H1 (cell line): Measurements from ENCODE around the gene ADGRL3. TPM values are rescaled to one million over a fixed set of nuclear protein-coding genes. Genes with fewer than 3 reads are reported as not detected.

Source experiments
- CTCF ChIA-PET: fragments of 300-600 bp; sonication (Branson Sonifier 250); formaldehyde crosslinking; loops from one replicate; lab custom pipeline; 2021; ENCODE audit not compliant: partially characterized antibody; lab: Charles Lee
- POLR2A ChIA-PET: fragments of 300-600 bp; sonication (Branson Sonifier 250); formaldehyde crosslinking; loops from one replicate; lab custom pipeline; 2021; ENCODE audit warnings: inconsistent platforms; ENCODE audit not compliant: partially characterized antibody; lab: Charles Lee
- DNase-seq, 2 experiments: peaks; one replicate each; pipeline versions ENCODE4 v3.0.0 to v3.0.0-alpha.2; 2010 to 2022; ENCODE audit warnings: low spot score in 2 of 2, low read depth in 1 of 2, mixed read lengths in 1 of 2
- FAIRE-seq: peaks from 2 replicates; lab custom pipeline; 2011; peaks lifted over from hg19 to GRCh38; lab: Jason Lieb, UNC
- H2AFZ ChIP-seq: 2 replicates; pipeline ENCODE4 v1.8.1; 2012; ENCODE audit warnings: low read length, inconsistent platforms
- H2AK5ac ChIP-seq: 2 replicates; pipeline ENCODE4 v1.6.1; 2013; ENCODE audit warnings: low read depth, low read length
- H2BK120ac ChIP-seq: replicated peaks from 2 replicates; pipeline ENCODE3; 2013; ENCODE audit warnings: low read depth, low read length, inconsistent platforms
- H2BK12ac ChIP-seq: 2 replicates; pipeline ENCODE4 v1.6.1; 2013; ENCODE audit warnings: low read depth, low read length
- H2BK15ac ChIP-seq: 2 replicates; pipeline ENCODE4 v1.6.1; 2013; ENCODE audit warnings: low read length
- H2BK20ac ChIP-seq: 2 replicates; pipeline ENCODE4 v1.6.1; 2013; ENCODE audit warnings: low read length
- H2BK5ac ChIP-seq: 2 replicates; pipeline ENCODE4 v1.6.1; 2013; ENCODE audit warnings: low read depth, low read length
- H3K14ac ChIP-seq: 2 replicates; pipeline ENCODE4 v1.6.1; 2013; ENCODE audit warnings: inconsistent platforms; ENCODE audit not compliant: insufficient read length
- H3K18ac ChIP-seq: 2 replicates; pipeline ENCODE4 v1.6.1; 2013; ENCODE audit warnings: low read length; ENCODE audit errors: extremely low read depth
- H3K23ac ChIP-seq: 2 replicates; pipeline ENCODE4 v1.6.1; 2013; ENCODE audit warnings: inconsistent platforms; ENCODE audit not compliant: insufficient read length
- H3K23me2 ChIP-seq: 2 replicates; pipeline ENCODE4 v1.6.1; 2013; ENCODE audit warnings: low read depth, low read length
- H3K27ac ChIP-seq: 2 replicates; pipeline ENCODE4 v1.6.1; 2011; ENCODE audit warnings: low read depth, low read length, inconsistent platforms
- H3K27me3 ChIP-seq, 4 experiments: replicated peaks in 1 of 4; 1 replicate in 1 of 4; 2 replicates in 3 of 4; pipeline versions ENCODE4 v1.6.1 to v1.8.1; 2011 to 2013; ENCODE audit warnings: low read length in 3 of 4, mild to moderate bottlenecking in 3 of 4, inconsistent platforms in 2 of 4, mixed read lengths in 2 of 4, moderate library complexity in 1 of 4; ENCODE audit not compliant: control insufficient read depth in 3 of 4, insufficient read depth in 3 of 4; ENCODE audit errors: extremely low read depth in 1 of 4
- H3K36me3 ChIP-seq, 4 experiments: 2 replicates each; pipeline versions ENCODE4 v1.6.1 to v1.8.1; 2011 to 2013; ENCODE audit warnings: mild to moderate bottlenecking in 4 of 4, low read length in 3 of 4, moderate library complexity in 2 of 4, control low read depth in 1 of 4, inconsistent platforms in 1 of 4; ENCODE audit not compliant: insufficient read depth in 4 of 4, control insufficient read depth in 2 of 4
- H3K4ac ChIP-seq: replicated peaks from 2 replicates; pipeline ENCODE3; 2013; ENCODE audit warnings: low read length, low read depth, mixed read lengths, inconsistent platforms; ENCODE audit not compliant: insufficient read length
- H3K4me1 ChIP-seq, 4 experiments: replicated peaks in 1 of 4; 1 replicate in 1 of 4; 2 replicates in 3 of 4; pipeline versions ENCODE4 v1.6.1 to v1.8.1; 2011 to 2013; ENCODE audit warnings: low read length in 3 of 4, inconsistent platforms in 2 of 4, mixed read lengths in 1 of 4; ENCODE audit not compliant: insufficient read depth in 4 of 4, control insufficient read depth in 3 of 4
- H3K4me2 ChIP-seq, 2 experiments: 2 replicates each; pipeline versions ENCODE4 v1.6.1 to v1.8.1; 2011 to 2013; ENCODE audit warnings: low read depth in 2 of 2, low read length in 2 of 2, control low read depth in 1 of 2, inconsistent platforms in 1 of 2, mild to moderate bottlenecking in 1 of 2; ENCODE audit not compliant: insufficient read depth in 1 of 2
- H3K4me3 ChIP-seq, 4 experiments: fragments of 200-600, 300-600 bp in 1 of 4; sonication (generic), shearing (Covaris generic), sonication (Bioruptor Twin) in 1 of 4; 2 replicates each; pipeline versions ENCODE4 v1.5.1 to v1.8.1; 2011 to 2016; ENCODE audit warnings: low read length in 4 of 4, low read depth in 3 of 4, control low read depth in 2 of 4, inconsistent platforms in 2 of 4, mild to moderate bottlenecking in 2 of 4, mixed read lengths in 1 of 4, moderate library complexity in 1 of 4; ENCODE audit not compliant: insufficient read depth in 2 of 4; ENCODE audit errors: extremely low read depth in 1 of 4
- H3K56ac ChIP-seq: replicated peaks from 2 replicates; pipeline ENCODE3; 2013; ENCODE audit warnings: low read depth, mild to moderate bottlenecking, mixed read lengths, low read length, inconsistent platforms; ENCODE audit not compliant: insufficient read length
- H3K79me1 ChIP-seq: 2 replicates; pipeline ENCODE4 v1.6.1; 2013; ENCODE audit warnings: low read depth, low read length, control low read depth
- H3K79me2 ChIP-seq, 2 experiments: 2 replicates each; pipeline versions ENCODE4 v1.6.1 to v1.8.1; 2012 to 2013; ENCODE audit warnings: low read length in 2 of 2, mild to moderate bottlenecking in 2 of 2, inconsistent platforms in 1 of 2; ENCODE audit not compliant: insufficient read depth in 2 of 2, control insufficient read depth in 1 of 2
- H3K9ac ChIP-seq, 4 experiments: replicated peaks in 1 of 4; 1 replicate in 1 of 4; 2 replicates in 3 of 4; pipeline versions ENCODE4 v1.6.1 to v1.8.1; 2011 to 2013; ENCODE audit warnings: low read depth in 3 of 4, low read length in 3 of 4, control low read depth in 2 of 4, mild to moderate bottlenecking in 2 of 4, moderate library complexity in 2 of 4, inconsistent platforms in 1 of 4; ENCODE audit errors: extremely low read depth in 1 of 4
- H3K9me3 ChIP-seq, 2 experiments: 2 replicates each; pipeline versions ENCODE4 v1.6.1 to v1.8.1; 2012 to 2013; ENCODE audit warnings: mild to moderate bottlenecking in 2 of 2, moderate library complexity in 2 of 2, control low read depth in 1 of 2, inconsistent platforms in 1 of 2, low read depth in 1 of 2, low read length in 1 of 2, mixed read lengths in 1 of 2; ENCODE audit not compliant: insufficient read depth in 2 of 2
- H4K20me1 ChIP-seq, 2 experiments: replicated peaks in 1 of 2; 2 replicates each; pipeline versions ENCODE3 to v1.8.1; 2011 to 2013; ENCODE audit warnings: inconsistent platforms in 2 of 2, low read length in 2 of 2, mild to moderate bottlenecking in 1 of 2; ENCODE audit not compliant: insufficient read depth in 2 of 2, control insufficient read depth in 1 of 2
- H4K5ac ChIP-seq: 2 replicates; pipeline ENCODE4 v1.6.1; 2013; ENCODE audit warnings: low read length, low read depth, mixed read lengths, inconsistent platforms; ENCODE audit not compliant: insufficient read length
- H4K8ac ChIP-seq: 2 replicates; pipeline ENCODE4 v1.8.0; 2013; ENCODE audit warnings: mild to moderate bottlenecking, moderate library complexity, low read length, inconsistent platforms; ENCODE audit not compliant: insufficient read depth; ENCODE audit errors: extremely low read depth
- H4K91ac ChIP-seq: replicated peaks from 2 replicates; pipeline ENCODE3; 2013; ENCODE audit warnings: low read length, mixed read lengths, inconsistent platforms; ENCODE audit not compliant: insufficient read length
- BACH1 ChIP-seq: IDR thresholded peaks from 2 replicates; pipeline ENCODE4 v1.6.1; 2012; ENCODE audit warnings: low read length, improper control_type of control experiment
- CBX5 ChIP-seq: fragments of 300-800, 300-1000 bp; sonication (generic); IDR thresholded peaks from 2 replicates; pipeline ENCODE4 v1.7.1; 2016; ENCODE audit warnings: antibody characterized with exemption, low read length, low read depth
- CBX8 ChIP-seq: fragments of 300-800, 300-1000 bp; sonication (generic); IDR thresholded peaks from 2 replicates; pipeline ENCODE4 v1.7.1; 2016; ENCODE audit warnings: low read depth, low read length, borderline replicate concordance
- CEBPB ChIP-seq: IDR thresholded peaks from 2 replicates; pipeline ENCODE4 v1.6.1; 2012; ENCODE audit warnings: low read depth, low read length
- CTBP2 ChIP-seq: IDR thresholded peaks from 2 replicates; pipeline ENCODE4 v1.7.0; 2011; ENCODE audit warnings: borderline replicate concordance, mild to moderate bottlenecking, moderate library complexity, mixed read lengths, low read length; ENCODE audit not compliant: insufficient read depth, insufficient read length
- FOSL1 ChIP-seq: IDR thresholded peaks from 2 replicates; pipeline ENCODE4 v1.6.1; 2011; ENCODE audit warnings: mild to moderate bottlenecking, low read depth, low read length, moderate library complexity; ENCODE audit not compliant: insufficient read depth
- HDAC2 ChIP-seq, 2 experiments: fragments of 300-600 bp in 1 of 2; sonication (generic) in 1 of 2; IDR thresholded peaks; 2 replicates each; pipeline ENCODE4 v1.6.1; 2011 to 2012; ENCODE audit warnings: low read depth in 2 of 2, low read length in 2 of 2, mild to moderate bottlenecking in 2 of 2, moderate library complexity in 2 of 2, borderline replicate concordance in 1 of 2, inconsistent platforms in 1 of 2
- JUND ChIP-seq: IDR thresholded peaks from 2 replicates; pipeline ENCODE4 v1.6.1; 2011; ENCODE audit warnings: mild to moderate bottlenecking, improper control_type of control experiment, low read length
- NRF1 ChIP-seq: IDR thresholded peaks from 2 replicates; pipeline ENCODE4 v1.6.1; 2011; ENCODE audit warnings: mild to moderate bottlenecking, low read depth, low read length, improper control_type of control experiment
- PHF8 ChIP-seq: fragments of 200-600 bp; sonication (generic); conservative IDR thresholded peaks from 2 replicates; pipeline ENCODE4 v1.7.1; 2012; ENCODE audit warnings: low read depth, mild to moderate bottlenecking, inconsistent platforms, low read length, moderate library complexity
- POU5F1 ChIP-seq: IDR thresholded peaks from 2 replicates; pipeline ENCODE4 v1.6.1; 2011; ENCODE audit warnings: low read depth, mild to moderate bottlenecking, low read length, moderate library complexity
- RAD21 ChIP-seq, 2 experiments: IDR thresholded peaks in 1 of 2; conservative IDR thresholded peaks in 1 of 2; 2 replicates each; pipeline ENCODE4 v1.6.1; 2011; ENCODE audit warnings: low read depth in 2 of 2, low read length in 2 of 2, improper control_type of control experiment in 1 of 2, inconsistent platforms in 1 of 2, mild to moderate bottlenecking in 1 of 2, moderate library complexity in 1 of 2
- SIRT6 ChIP-seq: IDR thresholded peaks from one replicate; pipeline ENCODE4 v1.7.1; 2012; ENCODE audit warnings: low read length, inconsistent platforms
- SIX5 ChIP-seq: IDR thresholded peaks from 2 replicates; pipeline ENCODE4 v1.6.1; 2011; ENCODE audit warnings: mild to moderate bottlenecking, low read depth, low read length
- SP2 ChIP-seq: IDR thresholded peaks from 2 replicates; pipeline ENCODE4 v1.6.1; 2012; ENCODE audit warnings: mild to moderate bottlenecking, low read length, inconsistent platforms
- SRF ChIP-seq: IDR thresholded peaks from 2 replicates; pipeline ENCODE4 v1.6.1; 2011; ENCODE audit warnings: mild to moderate bottlenecking, low read depth, low read length, moderate library complexity
- TBP ChIP-seq: IDR thresholded peaks from 2 replicates; pipeline ENCODE4 v1.6.1; 2011; ENCODE audit warnings: low read depth, low read length, improper control_type of control experiment
- polyA plus RNA-seq, 7 experiments: library from polyadenylated mRNA; depleted of rRNA in 3 of 7; stranded (reverse) in 5 of 7; unstranded in 2 of 7; fragments of >200 nt in 5 of 7; fragments of 200-250 nt in 2 of 7; gene quantifications; 1 replicate in 5 of 7; 2 replicates in 1 of 7; 4 replicates in 1 of 7; pipeline versions ENCODE4 v1.2.1 to v1.2.3, GENCODE V29; 2011 to 2013; ENCODE audit warnings: missing spikeins in 2 of 7, mixed read lengths in 2 of 7
- total RNA-seq: library from RNA; stranded (reverse); fragmentation: NEBNext Ultra II Directional; extraction: Animal tissue kit (Norgen Biotek cat#: 25700); gene quantifications from 2 replicates; pipeline ENCODE4 v1.2.1, GENCODE V29; 2021

Gene ADGRL3
- total and polyA plus RNA-seq, 2 of the 8 experiments (the other 6 are each of a cell fraction or from before 2014, with no cell fraction given): 6.6 to 13.0 TPM

GRCh38 chr4:61446941-61447340, 246.8 kb downstream of the ADGRL3 start:
- H3K27ac ChIP-seq: no peak overlapping the region
- H3K79me1 ChIP-seq: no peaks in the 10 kb centered on the region
- POLR2A ChIA-PET: no interaction called here
- H2BK20ac ChIP-seq: no peak overlapping the region
- no peak overlapping the region for H3K56ac ChIP-seq
- no peaks in the 10 kb centered on the region for H3K79me2 ChIP-seq
- H2AFZ ChIP-seq: no peak overlapping the region
- H3K4me2 ChIP-seq: no peak overlapping the region
- no peak overlapping the region for H3K9ac ChIP-seq
- no peaks in the 10 kb centered on the region for H3K9me3 ChIP-seq
- no peak overlapping the region for H3K23ac ChIP-seq
- no peaks in the 10 kb centered on the region for H3K36me3 ChIP-seq
- FAIRE-seq (no peak), DNase-seq (no peak)
- H3K27me3 ChIP-seq: no peaks in the 10 kb centered on the region
- H4K91ac ChIP-seq: no peak overlapping the region
- no peak overlapping the region for H2BK5ac ChIP-seq
- peaks cover 0 to under 1% (median 0%) of the 10 kb centered on the region in 4 experiments; a peak in 1 of 7 replicates for H3K4me1 ChIP-seq
- no peak overlapping the region for H2BK120ac ChIP-seq
- H2BK12ac ChIP-seq: no peak overlapping the region
- H3K18ac ChIP-seq: no peak overlapping the region
- CTCF ChIA-PET: no interaction called here
- H3K14ac ChIP-seq: no peak overlapping the region
- no peak overlapping the region for H3K4ac ChIP-seq
- H3K23me2 ChIP-seq: no peaks in the 10 kb centered on the region
- H4K8ac ChIP-seq: no peak overlapping the region
- H2BK15ac ChIP-seq: no peak overlapping the region
- no peak overlapping the region for H3K4me3 ChIP-seq
- no peaks in the 10 kb centered on the region for H4K20me1 ChIP-seq
- H4K5ac ChIP-seq: no peak overlapping the region
- H2AK5ac ChIP-seq: no peak overlapping the region
- TF ChIP-seq JUND (no peak), CBX8 (no peak), TBP (no peak), CTBP2 (no peak), RAD21 (IDR thresholded peaks at IDR 0.05 in 1 of 2, conservative IDR thresholded peaks at IDR 0.05 in 1 of 2; ENCODE audit: low read depth in 2 of 2, low read length in 2 of 2) (no peak), SIX5 (no peak), HDAC2 (IDR thresholded peaks at IDR 0.05; ENCODE audit: borderline replicate concordance in 1 of 2, low read depth in 2 of 2, low read length in 2 of 2) (no peak), SP2 (no peak), NRF1 (no peak), CEBPB (no peak), SIRT6 (no peak), POU5F1 (no peak), CBX5 (no peak), FOSL1 (no peak), BACH1 (no peak), PHF8 (no peak), SRF (no peak)
